Measurements from ENCODE around the gene ST14. TPM values are rescaled to one million over a fixed set of nuclear protein-coding genes. Genes with fewer than 3 reads are reported as not detected.

Gene ST14
- total RNA-seq, 1 donor from 2014 or later: 0.10 TPM

GRCh38 chr11:130164221-130164570, 4.6 kb downstream of the ST14 start:
- no peaks in the 10 kb centered on the region for H3K36me3 Mint-ChIP-seq (ENCODE audit: low read depth)
- H3K27me3 Mint-ChIP-seq (ENCODE audit: low read depth): peaks cover 21% of the 10 kb centered on the region

GRCh38 chr11:130165601-130166456, 6.2 kb downstream of the ST14 start:
- Mint-ChIP-seq H3K27me3 (ENCODE audit: low read depth) (peaks cover 13% of the 10 kb centered on the region), H3K4me3 (ENCODE audit: unreplicated experiment) (no peak overlapping the region), H3K4me1 (ENCODE audit: low read depth) (peaks cover 10% of the 10 kb centered on the region), H3K36me3 (ENCODE audit: low read depth) (no peaks in the 10 kb centered on the region), H3K27ac (ENCODE audit: unreplicated experiment) (no peak overlapping the region), H3K9me3 (ENCODE audit: low read depth) (no peaks in the 10 kb centered on the region)
- DNase-seq (ENCODE audit: low spot score): no peak
- TF ChIP-seq CTCF (IDR thresholded peaks at IDR 0.05): no peak

More at GRCh38 chr11:130164221-130164570, 4.6 kb downstream of the ST14 start:
- no peak for DNase-seq (ENCODE audit: low spot score)
- TF ChIP-seq CTCF (IDR thresholded peaks at IDR 0.05): no peak
- Mint-ChIP-seq H3K27ac (ENCODE audit: unreplicated experiment) (no peak overlapping the region), H3K4me1 (ENCODE audit: low read depth) (peaks cover 16% of the 10 kb centered on the region), H3K4me3 (ENCODE audit: unreplicated experiment) (no peak overlapping the region), H3K9me3 (ENCODE audit: low read depth) (no peaks in the 10 kb centered on the region)

- Mint-ChIP-seq H3K27me3 (ENCODE audit: low read depth) (peaks cover 9% of the 10 kb centered on the region), H3K9me3 (ENCODE audit: low read depth) (no peaks in the 10 kb centered on the region), H3K4me1 (ENCODE audit: low read depth) (peaks cover 10% of the 10 kb centered on the region), H3K4me3 (ENCODE audit: unreplicated experiment) (no peak overlapping the region), H3K36me3 (ENCODE audit: low read depth) (no peaks in the 10 kb centered on the region), H3K27ac (ENCODE audit: unreplicated experiment) (peak overlapping the region; percentile 78)
- TF ChIP-seq CTCF (IDR thresholded peaks at IDR 0.05): no peak
- DNase-seq (ENCODE audit: low spot score): no peak
These were observed 6.8 kb downstream of the ST14 start for GRCh38 chr11:130166457-130166784.

GRCh38 chr11:130167146-130167545, 7.6 kb downstream of the ST14 start:
- H3K4me3 Mint-ChIP-seq (ENCODE audit: unreplicated experiment): no peak overlapping the region
- TF ChIP-seq CTCF (IDR thresholded peaks at IDR 0.05): no peak
- H3K27ac Mint-ChIP-seq (ENCODE audit: unreplicated experiment): no peak overlapping the region
- H3K36me3 Mint-ChIP-seq (ENCODE audit: low read depth): no peaks in the 10 kb centered on the region
- no peak for DNase-seq (ENCODE audit: low spot score)
- peaks cover 4% of the 10 kb centered on the region for H3K27me3 Mint-ChIP-seq (ENCODE audit: low read depth)
- H3K9me3 Mint-ChIP-seq (ENCODE audit: low read depth): no peaks in the 10 kb centered on the region
- peaks cover 10% of the 10 kb centered on the region for H3K4me1 Mint-ChIP-seq (ENCODE audit: low read depth)

GRCh38 chr11:130168105-130168504, 8.5 kb downstream of the ST14 start:
- Mint-ChIP-seq H3K9me3 (ENCODE audit: low read depth) (no peaks in the 10 kb centered on the region), H3K27me3 (ENCODE audit: low read depth) (peaks cover 2% of the 10 kb centered on the region), H3K4me1 (ENCODE audit: low read depth) (peaks cover 10% of the 10 kb centered on the region), H3K36me3 (ENCODE audit: low read depth) (no peaks in the 10 kb centered on the region), H3K4me3 (ENCODE audit: unreplicated experiment) (no peak overlapping the region), H3K27ac (ENCODE audit: unreplicated experiment) (no peak overlapping the region)
- no peak for TF ChIP-seq CTCF (IDR thresholded peaks at IDR 0.05)
- DNase-seq (ENCODE audit: low spot score): no peak

Measured in chondrocyte (in vitro differentiated cells).